ENCODE measurements around the gene CLK2.

DNA sequence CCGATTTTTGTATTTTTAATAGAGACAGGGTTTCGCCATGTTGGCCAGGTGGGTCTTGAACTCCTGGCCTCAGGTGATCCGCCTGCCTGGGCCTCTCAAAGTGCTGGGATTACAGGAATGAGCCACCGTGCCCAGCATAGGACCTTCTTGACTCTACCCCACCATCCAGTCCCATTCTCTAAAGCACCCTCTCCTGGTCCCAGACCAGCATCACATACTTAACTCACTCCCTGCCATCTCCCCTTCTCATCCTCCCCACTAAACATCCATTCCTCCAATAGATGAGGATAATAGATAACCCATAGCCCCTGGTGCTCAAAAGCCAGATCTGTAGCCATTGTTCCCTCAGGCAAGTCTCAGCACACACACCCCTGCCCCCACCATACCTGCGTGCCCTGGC lies 20.1 kb downstream of the CLK2 start:
- no peak for TF ChIP-seq CTCF (optimal IDR thresholded peaks at IDR 0.05 in 1 of 3, IDR thresholded peaks at IDR 0.05 in 1 of 3, conservative IDR thresholded peaks at IDR 0.05 in 1 of 3; ENCODE audit: extremely low read depth in 1 of 3, insufficient read depth in 2 of 3, low read length in 3 of 3)
- no peak for TF ChIP-seq EZH2 (IDR thresholded peaks at IDR 0.05; ENCODE audit: low read length)
